WTC11 (cell line): ENCODE measurements around the gene URM1. TPM values are rescaled to one million over a fixed set of nuclear protein-coding genes. Genes with fewer than 3 reads are reported as not detected.

ENCODE experiments used
- ATAC-seq: fragments of 200-7000 bp; cut with Tn5 transposase; 2 replicates; pipeline ENCODE4 v1.10.0; 2021; ENCODE audit warnings: mild to moderate bottlenecking, moderate library complexity
- CTCF ChIA-PET: fragments of 300-600 bp; sonication (Branson Sonifier 250); formaldehyde crosslinking; loops from one replicate; lab custom pipeline; 2021; ENCODE audit warnings: antibody characterized with exemption; lab: Charles Lee
- POLR2A ChIA-PET: fragments of 350-600 bp; sonication (Branson Sonifier 250); formaldehyde crosslinking; loops from one replicate; lab custom pipeline; 2021; ENCODE audit warnings: antibody characterized with exemption; lab: Charles Lee
- DNase-seq: peaks from one replicate; pipeline ENCODE4 v3.0.0; 2021; ENCODE audit warnings: low spot score
- H3K27ac Mint-ChIP-seq: 2 replicates; pipeline ENCODE4 v1.8.0; 2021; ENCODE audit warnings: mixed read lengths
- H3K27me3 Mint-ChIP-seq: 2 replicates; pipeline ENCODE4 v1.8.0; 2021; ENCODE audit warnings: low read depth, mild to moderate bottlenecking, moderate library complexity, mixed read lengths
- H3K36me3 Mint-ChIP-seq: 2 replicates; pipeline ENCODE4 v1.8.0; 2021; ENCODE audit warnings: mixed read lengths
- H3K4me1 Mint-ChIP-seq: 2 replicates; pipeline ENCODE4 v1.8.0; 2022; ENCODE audit warnings: mixed read lengths
- H3K4me3 Mint-ChIP-seq: 2 replicates; pipeline ENCODE4 v1.8.0; 2021; ENCODE audit warnings: mild to moderate bottlenecking, moderate library complexity, mixed read lengths
- H3K9me3 Mint-ChIP-seq: 2 replicates; pipeline ENCODE4 v1.8.0; 2021; ENCODE audit warnings: mixed read lengths
- ATF1 ChIP-seq: sonication (generic); formaldehyde crosslinking; IDR thresholded peaks from 2 replicates; pipeline ENCODE4 v1.8.1; 2023; ENCODE audit warnings: mild to moderate bottlenecking, moderate library complexity, missing genetic modification reagents
- KAT7 ChIP-seq: sonication (generic); formaldehyde crosslinking; IDR thresholded peaks from 2 replicates; pipeline ENCODE4 v1.8.1; 2023; ENCODE audit warnings: missing genetic modification reagents, mild to moderate bottlenecking, borderline replicate concordance
- MAX ChIP-seq: sonication (generic); formaldehyde crosslinking; IDR thresholded peaks from 2 replicates; pipeline ENCODE4 v1.8.0; 2022; ENCODE audit warnings: mild to moderate bottlenecking, missing genetic modification reagents
- MYBL2 ChIP-seq: sonication (generic); formaldehyde crosslinking; IDR thresholded peaks from 2 replicates; pipeline ENCODE4 v1.8.1; 2023; ENCODE audit warnings: mild to moderate bottlenecking, moderate library complexity, missing genetic modification reagents
- NFATC4 ChIP-seq: fragments of 250-450 bp; sonication (Bioruptor Pico); IDR thresholded peaks from 2 replicates; pipeline ENCODE4 v1.9.0; 2021; ENCODE audit warnings: mild to moderate bottlenecking
- NFYB ChIP-seq: sonication (generic); formaldehyde crosslinking; conservative IDR thresholded peaks from 2 replicates; pipeline ENCODE4 v1.8.0; 2022; ENCODE audit warnings: low read depth, missing genetic modification reagents
- NR2C2 ChIP-seq: sonication (generic); formaldehyde crosslinking; IDR thresholded peaks from 2 replicates; pipeline ENCODE4 v1.8.0; 2022; ENCODE audit warnings: mild to moderate bottlenecking, missing genetic modification reagents
- PREB ChIP-seq: sonication (generic); formaldehyde crosslinking; IDR thresholded peaks from 2 replicates; pipeline ENCODE4 v1.8.1; 2022; ENCODE audit warnings: mild to moderate bottlenecking, missing genetic modification reagents, moderate library complexity, borderline replicate concordance
- SMAD4 ChIP-seq: sonication (generic); formaldehyde crosslinking; IDR thresholded peaks from 2 replicates; pipeline ENCODE4 v1.8.0; 2022; ENCODE audit warnings: mild to moderate bottlenecking, missing genetic modification reagents
- STAT6 ChIP-seq: sonication (generic); formaldehyde crosslinking; conservative IDR thresholded peaks from 2 replicates; pipeline ENCODE4 v1.8.1; 2023; ENCODE audit warnings: mild to moderate bottlenecking, low read depth, missing genetic modification reagents, moderate library complexity
- TCF7 ChIP-seq: sonication (generic); formaldehyde crosslinking; IDR thresholded peaks from 2 replicates; pipeline ENCODE4 v1.8.0; 2022; ENCODE audit warnings: mild to moderate bottlenecking, low read depth, missing genetic modification reagents, moderate library complexity
- USF2 ChIP-seq: sonication (generic); formaldehyde crosslinking; IDR thresholded peaks from 2 replicates; pipeline ENCODE4 v1.8.1; 2023; ENCODE audit warnings: mild to moderate bottlenecking, missing genetic modification reagents, moderate library complexity
- ZNF121 ChIP-seq: sonication (generic); formaldehyde crosslinking; IDR thresholded peaks from 2 replicates; pipeline ENCODE4 v1.8.0; 2023; ENCODE audit warnings: missing genetic modification reagents
- ZNF232 ChIP-seq: sonication (generic); formaldehyde crosslinking; IDR thresholded peaks from 2 replicates; pipeline ENCODE4 v1.8.0; 2022; ENCODE audit warnings: mild to moderate bottlenecking, missing genetic modification reagents
- ZNF263 ChIP-seq: sonication (generic); formaldehyde crosslinking; IDR thresholded peaks from 2 replicates; pipeline ENCODE4 v1.8.1; 2022; ENCODE audit warnings: low read depth, mild to moderate bottlenecking, moderate library complexity, missing genetic modification reagents
- ZNF396 ChIP-seq: fragments of 250-450 bp; sonication (Bioruptor Pico); IDR thresholded peaks from 2 replicates; pipeline ENCODE4 v1.8.0; 2021; ENCODE audit warnings: mild to moderate bottlenecking, moderate library complexity, borderline replicate concordance
- total RNA-seq: library from RNA; stranded (reverse); gene quantifications from 3 replicates; pipeline ENCODE4 v1.2.3, GENCODE V29; 2021
- TF ChIP-seq, protein P1 (sequence below): sonication (generic); formaldehyde crosslinking; IDR thresholded peaks from 2 replicates; pipeline ENCODE4 v1.8.1; 2022; ENCODE audit warnings: mild to moderate bottlenecking, moderate library complexity, missing genetic modification reagents
- TF ChIP-seq, protein P2 (sequence below): fragments of 200-600 bp; IDR thresholded peaks from 2 replicates; pipeline ENCODE4 v1.8.0; 2022; ENCODE audit warnings: antibody characterized with exemption

Gene URM1
- total RNA-seq, 1 experiment from 2014 or later = 67.9 TPM

DNA sequence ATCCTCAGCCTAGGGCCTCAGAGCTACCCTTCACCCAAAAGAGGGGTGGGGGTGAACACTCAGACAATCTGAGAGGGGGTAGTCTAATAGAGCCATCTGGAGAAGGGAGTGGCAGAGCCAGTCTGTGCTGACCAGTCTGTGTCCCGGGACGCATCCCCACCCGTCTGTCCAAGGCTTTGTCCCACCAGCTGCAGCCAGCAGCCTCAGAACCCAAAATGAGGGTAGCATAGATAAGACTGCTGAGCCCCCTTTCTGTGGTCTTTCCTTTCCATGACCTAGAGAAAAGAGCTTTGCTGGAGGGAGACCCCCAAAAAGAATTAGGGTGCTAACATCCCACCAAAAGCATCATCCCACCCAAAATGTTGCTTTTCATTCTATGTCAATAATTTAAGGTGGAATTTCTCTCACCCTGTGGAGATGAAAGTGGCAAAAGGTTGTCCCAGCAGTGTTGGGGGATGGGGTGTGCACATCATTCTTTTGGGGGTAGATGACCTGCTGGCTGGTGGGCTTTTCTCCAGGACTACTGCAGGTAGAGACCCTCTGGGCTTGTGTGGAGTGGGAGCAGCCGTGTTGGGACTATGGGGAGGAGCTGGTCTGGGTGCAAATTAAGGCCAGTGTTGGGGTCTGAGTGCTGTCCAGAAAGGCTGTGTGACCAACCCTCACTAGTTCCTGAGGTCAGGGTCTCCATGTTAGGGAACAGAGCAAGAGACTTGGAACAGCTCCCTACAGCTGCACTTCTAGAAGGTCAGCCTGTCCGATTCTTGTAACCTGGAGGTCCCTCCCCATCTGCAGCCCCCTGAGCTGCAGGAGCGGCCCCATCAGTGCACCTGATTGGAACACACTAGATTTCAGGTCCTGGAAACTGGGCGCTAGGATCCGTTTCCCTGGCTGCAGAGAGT is 19.9 kb downstream of the URM1 start:
- ChIA-PET POLR2A (interaction anchor here (0.8 kb wide), 1 partner anchor 20 kb away, joined by 4 read pairs; the partner anchor contains the start of gene URM1), CTCF (interaction anchor here (0.8 to 8.3 kb wide), 8 partner anchors 19 to 96 kb away, joined by 3 to 74 read pairs (median 6); partner anchors contain the start of genes CERCAM and URM1)
- TF ChIP-seq NR2C2 (CRISPR knock-in tag) (no peak), ZNF396 (no peak), STAT6 (CRISPR knock-in tag) (no peak), ZNF232 (CRISPR knock-in tag) (no peak), NFYB (CRISPR knock-in tag) (no peak), USF2 (CRISPR knock-in tag) (no peak), NFATC4 (CRISPR knock-in tag) (no peak), PREB (CRISPR knock-in tag) (no peak), ZNF263 (CRISPR knock-in tag) (no peak), KAT7 (CRISPR knock-in tag) (no peak), MAX (no peak), MYBL2 (CRISPR knock-in tag) (no peak), SMAD4 (CRISPR knock-in tag) (no peak), TCF7 (CRISPR knock-in tag) (no peak), ZNF121 (no peak), ATF1 (no peak)
- TF ChIP-seq, protein P1, sequence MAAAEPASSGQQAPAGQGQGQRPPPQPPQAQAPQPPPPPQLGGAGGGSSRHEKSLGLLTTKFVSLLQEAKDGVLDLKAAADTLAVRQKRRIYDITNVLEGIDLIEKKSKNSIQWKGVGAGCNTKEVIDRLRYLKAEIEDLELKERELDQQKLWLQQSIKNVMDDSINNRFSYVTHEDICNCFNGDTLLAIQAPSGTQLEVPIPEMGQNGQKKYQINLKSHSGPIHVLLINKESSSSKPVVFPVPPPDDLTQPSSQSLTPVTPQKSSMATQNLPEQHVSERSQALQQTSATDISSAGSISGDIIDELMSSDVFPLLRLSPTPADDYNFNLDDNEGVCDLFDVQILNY (CRISPR knock-in tag) = no peak
- TF ChIP-seq, protein P2, sequence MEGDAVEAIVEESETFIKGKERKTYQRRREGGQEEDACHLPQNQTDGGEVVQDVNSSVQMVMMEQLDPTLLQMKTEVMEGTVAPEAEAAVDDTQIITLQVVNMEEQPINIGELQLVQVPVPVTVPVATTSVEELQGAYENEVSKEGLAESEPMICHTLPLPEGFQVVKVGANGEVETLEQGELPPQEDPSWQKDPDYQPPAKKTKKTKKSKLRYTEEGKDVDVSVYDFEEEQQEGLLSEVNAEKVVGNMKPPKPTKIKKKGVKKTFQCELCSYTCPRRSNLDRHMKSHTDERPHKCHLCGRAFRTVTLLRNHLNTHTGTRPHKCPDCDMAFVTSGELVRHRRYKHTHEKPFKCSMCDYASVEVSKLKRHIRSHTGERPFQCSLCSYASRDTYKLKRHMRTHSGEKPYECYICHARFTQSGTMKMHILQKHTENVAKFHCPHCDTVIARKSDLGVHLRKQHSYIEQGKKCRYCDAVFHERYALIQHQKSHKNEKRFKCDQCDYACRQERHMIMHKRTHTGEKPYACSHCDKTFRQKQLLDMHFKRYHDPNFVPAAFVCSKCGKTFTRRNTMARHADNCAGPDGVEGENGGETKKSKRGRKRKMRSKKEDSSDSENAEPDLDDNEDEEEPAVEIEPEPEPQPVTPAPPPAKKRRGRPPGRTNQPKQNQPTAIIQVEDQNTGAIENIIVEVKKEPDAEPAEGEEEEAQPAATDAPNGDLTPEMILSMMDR = no peak
- H3K4me3 Mint-ChIP-seq = peak overlapping the region; percentile 80
- peaks cover 14% of the 10 kb centered on the region for H3K36me3 Mint-ChIP-seq
- no peak overlapping the region for H3K27ac Mint-ChIP-seq
- peaks cover 55% of the 10 kb centered on the region for H3K4me1 Mint-ChIP-seq
- H3K9me3 Mint-ChIP-seq = no peaks in the 10 kb centered on the region
- DNase-seq (no peak), ATAC-seq (no peak)
- H3K27me3 Mint-ChIP-seq = peaks cover 97% of the 10 kb centered on the region
